PC-9 (cell line): ENCODE measurements around the gene RGS6. TPM values are rescaled to one million over a fixed set of nuclear protein-coding genes. Genes with fewer than 3 reads are reported as not detected.

ENCODE experiments used
- BruUV-seq: library from RNA; stranded (reverse); fragments of 400-500 nt; replicated peaks from 2 replicates; lab custom pipeline; 2021; lab: Mats Ljungman, UMichigan
- CTCF ChIA-PET: fragments of 300-600 bp; sonication (Branson Sonifier 250); formaldehyde crosslinking; loops from one replicate; lab custom pipeline; 2022; ENCODE audit warnings: antibody characterized with exemption; lab: Charles Lee
- POLR2A ChIA-PET: fragments of 300-600 bp; sonication (Branson Sonifier 250); formaldehyde crosslinking; loops from one replicate; lab custom pipeline; 2022; ENCODE audit warnings: antibody characterized with exemption; ENCODE audit not compliant: unreplicated experiment; lab: Charles Lee
- DNase-seq, 2 experiments: peaks; one replicate each; pipeline versions ENCODE4 v3.0.0 to v3.0.0-alpha.2; 2015 to 2022; ENCODE audit warnings: mixed read lengths in 1 of 2
- H2AFZ ChIP-seq: fragments of 200-600 bp; sonication (generic); 2 replicates; pipeline ENCODE4 v1.8.1; 2017; ENCODE audit warnings: antibody characterized with exemption
- H3F3A ChIP-seq: fragments of 200-600 bp; sonication (generic); 2 replicates; pipeline ENCODE4 v1.8.1; 2017; ENCODE audit warnings: antibody characterized with exemption, mild to moderate bottlenecking, low read depth; ENCODE audit not compliant: insufficient read depth
- H3K27ac ChIP-seq: fragments of 200-600 bp; sonication (generic); 2 replicates; pipeline ENCODE4 v1.6.1; 2016; ENCODE audit warnings: mixed run types
- H3K27me3 ChIP-seq: fragments of 200-600 bp; sonication (generic); 2 replicates; pipeline ENCODE4 v1.6.1; 2016; ENCODE audit warnings: low read depth, mixed run types; ENCODE audit not compliant: insufficient read depth
- H3K36me3 ChIP-seq: fragments of 200-600 bp; sonication (generic); 2 replicates; pipeline ENCODE4 v1.6.1; 2016; ENCODE audit warnings: low read depth, mixed run types
- H3K4me1 ChIP-seq: fragments of 200-600 bp; sonication (generic); replicated peaks from 2 replicates; pipeline ENCODE4 v1.6.1; 2016; ENCODE audit warnings: mixed run types; ENCODE audit not compliant: insufficient read depth
- H3K4me2 ChIP-seq: fragments of 200-600 bp; sonication (generic); 2 replicates; pipeline ENCODE4 v1.6.1; 2017; ENCODE audit warnings: mixed run types
- H3K4me3 ChIP-seq: fragments of 200-600 bp; sonication (generic); 2 replicates; pipeline ENCODE4 v1.6.1; 2016; ENCODE audit warnings: mixed run types
- H3K79me2 ChIP-seq: fragments of 200-600 bp; sonication (generic); 2 replicates; pipeline ENCODE4 v1.6.1; 2017; ENCODE audit warnings: low read depth, mixed run types
- H3K9me2 ChIP-seq: fragments of 200-600 bp; sonication (generic); 2 replicates; pipeline ENCODE4 v1.8.1; 2017; ENCODE audit warnings: mild to moderate bottlenecking; ENCODE audit not compliant: insufficient read depth
- H3K9me3 ChIP-seq: fragments of 200-600 bp; sonication (generic); 2 replicates; pipeline ENCODE4 v1.8.1; 2016; ENCODE audit warnings: low read depth; ENCODE audit not compliant: insufficient read depth
- H4K20me1 ChIP-seq: fragments of 200-600 bp; sonication (generic); 2 replicates; pipeline ENCODE4 v1.8.1; 2017; ENCODE audit not compliant: insufficient read depth
- EZH2 ChIP-seq: fragments of 200-600 bp; sonication (generic); IDR thresholded peaks from 2 replicates; pipeline ENCODE4 v1.8.0; 2017; ENCODE audit warnings: antibody characterized with exemption, low read depth
- intact Hi-C: fragments of 100-400 bp; cut with micrococcal nuclease; formaldehyde crosslinking; loops from one replicate; pipeline ENCODE4 v1.10.0; 2022; ENCODE audit not compliant: unreplicated experiment
- total RNA-seq: library from RNA; stranded (reverse); gene quantifications from 2 replicates; pipeline ENCODE4 v1.2.3, GENCODE V29; 2021
- TF ChIP-seq, protein P1 (sequence below): fragments of 200-600 bp; sonication (generic); conservative IDR thresholded peaks from 2 replicates; pipeline ENCODE4 v1.6.1; 2017; ENCODE audit warnings: mixed run types, antibody characterized with exemption, mild to moderate bottlenecking, moderate library complexity

The RGS6 gene
- total RNA-seq, 1 experiment from 2014 or later = not detected

DNA sequence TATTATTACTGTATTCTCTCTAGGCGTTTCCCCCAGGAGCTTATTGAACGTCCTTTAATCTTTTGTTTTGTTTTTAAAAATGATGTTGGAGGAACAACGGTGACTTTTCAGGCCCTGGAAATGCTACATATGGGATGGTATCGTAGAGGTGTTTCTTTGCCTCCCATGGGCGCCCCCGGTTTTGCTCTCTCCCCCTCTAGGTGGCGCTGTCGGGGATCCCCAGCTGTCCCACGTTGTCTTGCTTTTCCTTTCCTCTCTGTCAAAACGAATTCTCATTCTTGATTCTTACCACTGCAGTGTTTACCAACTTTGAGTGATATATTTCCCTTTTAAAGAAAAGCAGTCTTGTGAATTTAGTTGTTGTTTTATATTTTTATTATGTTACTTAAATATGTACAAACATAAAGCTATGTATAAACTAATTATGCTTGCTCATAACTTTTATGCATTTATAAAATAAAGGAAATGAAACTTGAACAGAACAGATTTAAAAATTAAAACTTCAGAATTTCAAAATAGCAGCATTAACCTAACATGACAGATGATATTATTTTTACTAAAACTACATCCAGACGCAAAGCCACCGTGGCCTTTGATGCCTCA lies 171.9 kb downstream of the RGS6 start:
- Histone ChIP-seq H3K27me3 (peaks cover 47% of the 10 kb centered on the region), H3K27ac (no peak overlapping the region), H3K4me2 (no peak overlapping the region), H3K9me3 (no peaks in the 10 kb centered on the region; the same call in 1 of the 2 replicates), H2AFZ (no peak overlapping the region), H3K9me2 (no peaks in the 10 kb centered on the region), H3K4me3 (no peak overlapping the region), H3K36me3 (no peaks in the 10 kb centered on the region), H3K79me2 (no peaks in the 10 kb centered on the region), H4K20me1 (no peaks in the 10 kb centered on the region), H3K4me1 (no peaks in the 10 kb centered on the region), H3F3A (no peaks in the 10 kb centered on the region)
- TF ChIP-seq, protein P1, sequence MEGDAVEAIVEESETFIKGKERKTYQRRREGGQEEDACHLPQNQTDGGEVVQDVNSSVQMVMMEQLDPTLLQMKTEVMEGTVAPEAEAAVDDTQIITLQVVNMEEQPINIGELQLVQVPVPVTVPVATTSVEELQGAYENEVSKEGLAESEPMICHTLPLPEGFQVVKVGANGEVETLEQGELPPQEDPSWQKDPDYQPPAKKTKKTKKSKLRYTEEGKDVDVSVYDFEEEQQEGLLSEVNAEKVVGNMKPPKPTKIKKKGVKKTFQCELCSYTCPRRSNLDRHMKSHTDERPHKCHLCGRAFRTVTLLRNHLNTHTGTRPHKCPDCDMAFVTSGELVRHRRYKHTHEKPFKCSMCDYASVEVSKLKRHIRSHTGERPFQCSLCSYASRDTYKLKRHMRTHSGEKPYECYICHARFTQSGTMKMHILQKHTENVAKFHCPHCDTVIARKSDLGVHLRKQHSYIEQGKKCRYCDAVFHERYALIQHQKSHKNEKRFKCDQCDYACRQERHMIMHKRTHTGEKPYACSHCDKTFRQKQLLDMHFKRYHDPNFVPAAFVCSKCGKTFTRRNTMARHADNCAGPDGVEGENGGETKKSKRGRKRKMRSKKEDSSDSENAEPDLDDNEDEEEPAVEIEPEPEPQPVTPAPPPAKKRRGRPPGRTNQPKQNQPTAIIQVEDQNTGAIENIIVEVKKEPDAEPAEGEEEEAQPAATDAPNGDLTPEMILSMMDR = peak; percentile 59
- no peak for TF ChIP-seq EZH2
- intact Hi-C loops = no loop called here
- no peak for DNase-seq
- CTCF ChIA-PET = no interaction called here
- POLR2A ChIA-PET = no interaction called here
- no TSS peak for BruUV-seq

DNA sequence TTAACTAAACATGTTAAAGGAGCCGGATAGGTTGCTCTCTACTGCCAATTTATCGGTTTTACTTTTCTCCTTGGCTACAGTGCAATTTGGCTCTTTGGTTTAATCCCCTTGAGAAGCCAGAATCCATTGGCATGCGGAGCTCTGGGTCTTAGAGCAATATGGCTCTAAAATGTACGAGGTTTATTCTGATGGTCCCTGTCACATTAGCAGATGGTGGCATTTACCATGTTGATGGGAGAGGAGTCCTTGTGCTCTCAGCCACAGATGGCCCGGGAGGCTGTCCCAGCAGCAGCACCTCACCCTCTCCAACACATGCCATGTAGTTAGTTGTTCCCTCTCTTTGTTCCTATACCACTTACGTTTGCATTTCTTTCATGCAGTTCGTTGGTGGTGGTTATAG lies 179.7 kb downstream of the RGS6 start:
- no peak for DNase-seq
- Histone ChIP-seq H3K9me2 (no peaks in the 10 kb centered on the region), H3K27ac (no peak overlapping the region), H2AFZ (no peak overlapping the region), H3K79me2 (no peaks in the 10 kb centered on the region), H3K4me3 (no peak overlapping the region), H3K9me3 (no peaks in the 10 kb centered on the region), H3F3A (no peaks in the 10 kb centered on the region), H3K27me3 (peaks cover 41% of the 10 kb centered on the region), H3K4me1 (no peaks in the 10 kb centered on the region), H3K4me2 (no peak overlapping the region), H3K36me3 (no peaks in the 10 kb centered on the region), H4K20me1 (peaks cover 3% of the 10 kb centered on the region; the same call in 1 of the 2 replicates)
- POLR2A ChIA-PET = no interaction called here
- intact Hi-C loops = no loop called here
- no peak for TF ChIP-seq EZH2
- TF ChIP-seq, protein P1 = no peak
- BruUV-seq = no TSS peak
- CTCF ChIA-PET = no interaction called here

DNA sequence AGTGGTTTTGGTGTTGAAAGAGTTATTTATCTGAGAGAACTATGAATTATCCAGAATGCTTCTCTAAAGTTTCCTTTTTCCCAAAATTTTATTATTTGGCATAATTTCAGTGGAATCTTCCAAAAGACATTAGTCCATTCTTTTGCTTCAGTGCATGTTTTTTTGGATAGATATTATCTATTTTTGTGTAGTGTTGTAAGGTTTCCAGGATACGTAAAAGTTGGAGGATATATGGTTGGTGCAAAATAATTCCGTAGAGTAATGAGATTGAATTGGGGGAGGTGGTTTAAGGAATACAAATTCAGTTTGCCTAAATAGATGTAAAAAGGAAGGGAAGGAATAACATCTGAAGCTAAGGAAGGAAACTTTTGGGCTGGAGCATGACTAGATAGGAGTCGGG lies 186.6 kb downstream of the RGS6 start:
- Histone ChIP-seq H3F3A (no peaks in the 10 kb centered on the region), H3K27me3 (peaks cover 25% of the 10 kb centered on the region), H3K4me3 (no peak overlapping the region), H3K27ac (no peak overlapping the region), H4K20me1 (no peaks in the 10 kb centered on the region), H3K9me2 (no peaks in the 10 kb centered on the region; the same call in 1 of the 2 replicates), H3K4me2 (no peak overlapping the region), H2AFZ (no peak overlapping the region), H3K36me3 (no peaks in the 10 kb centered on the region), H3K79me2 (no peaks in the 10 kb centered on the region), H3K4me1 (no peaks in the 10 kb centered on the region), H3K9me3 (no peaks in the 10 kb centered on the region)
- ChIA-PET POLR2A (no interaction called here), CTCF (no interaction called here)
- BruUV-seq = no TSS peak
- no peak for TF ChIP-seq EZH2
- TF ChIP-seq, protein P1 = no peak
- no peak for DNase-seq
- intact Hi-C loops = no loop called here
